Measurements from ENCODE around the gene UVRAG. TPM values are rescaled to one million over a fixed set of nuclear protein-coding genes. Genes with fewer than 3 reads are reported as not detected.

The UVRAG gene
- polyA plus RNA-seq, 1 donor (not counting 4 experiments of a cell fraction or from before 2014, with no cell fraction given) = 11.9 TPM

- Histone ChIP-seq H4K20me1 (ENCODE audit: control insufficient read depth, extremely low read depth, insufficient read depth, low read length) (no peaks in the 10 kb centered on the region), H3K4me3 (ENCODE audit: control insufficient read depth in 2 of 3, extremely low read depth in 1 of 3, insufficient read depth in 2 of 3, low read depth in 1 of 3, low read length in 3 of 3) (no peak overlapping the region), H3K27me3 (ENCODE audit: control insufficient read depth, extremely low read depth, insufficient read depth, low read length) (no peaks in the 10 kb centered on the region), H3K4me1 (ENCODE audit: control insufficient read depth, extremely low read depth, insufficient read depth, low read length) (no peaks in the 10 kb centered on the region), H3K79me2 (ENCODE audit: control insufficient read depth, insufficient read depth, low read length) (no peaks in the 10 kb centered on the region), H3K4me2 (ENCODE audit: control insufficient read depth, extremely low read depth, insufficient read depth, low read depth, low read length) (no peak overlapping the region), H3K27ac (ENCODE audit: control insufficient read depth, insufficient read depth, low read length) (no peak overlapping the region), H3K9ac (ENCODE audit: control insufficient read depth, extremely low read depth, insufficient read depth, low read length) (no peak overlapping the region), H3K36me3 (ENCODE audit: control insufficient read depth in 2 of 2, extremely low read depth in 1 of 2, insufficient read depth in 2 of 2, low read length in 2 of 2) (no peaks in the 10 kb centered on the region), H3K9me1 (ENCODE audit: control insufficient read depth, extremely low read depth, insufficient read depth, low read length) (no peaks in the 10 kb centered on the region), H3K9me3 (ENCODE audit: control insufficient read depth, low read depth, low read length) (no peaks in the 10 kb centered on the region), H2AFZ (ENCODE audit: control insufficient read depth, low read length) (no peak overlapping the region)
- TF ChIP-seq, protein P1, sequence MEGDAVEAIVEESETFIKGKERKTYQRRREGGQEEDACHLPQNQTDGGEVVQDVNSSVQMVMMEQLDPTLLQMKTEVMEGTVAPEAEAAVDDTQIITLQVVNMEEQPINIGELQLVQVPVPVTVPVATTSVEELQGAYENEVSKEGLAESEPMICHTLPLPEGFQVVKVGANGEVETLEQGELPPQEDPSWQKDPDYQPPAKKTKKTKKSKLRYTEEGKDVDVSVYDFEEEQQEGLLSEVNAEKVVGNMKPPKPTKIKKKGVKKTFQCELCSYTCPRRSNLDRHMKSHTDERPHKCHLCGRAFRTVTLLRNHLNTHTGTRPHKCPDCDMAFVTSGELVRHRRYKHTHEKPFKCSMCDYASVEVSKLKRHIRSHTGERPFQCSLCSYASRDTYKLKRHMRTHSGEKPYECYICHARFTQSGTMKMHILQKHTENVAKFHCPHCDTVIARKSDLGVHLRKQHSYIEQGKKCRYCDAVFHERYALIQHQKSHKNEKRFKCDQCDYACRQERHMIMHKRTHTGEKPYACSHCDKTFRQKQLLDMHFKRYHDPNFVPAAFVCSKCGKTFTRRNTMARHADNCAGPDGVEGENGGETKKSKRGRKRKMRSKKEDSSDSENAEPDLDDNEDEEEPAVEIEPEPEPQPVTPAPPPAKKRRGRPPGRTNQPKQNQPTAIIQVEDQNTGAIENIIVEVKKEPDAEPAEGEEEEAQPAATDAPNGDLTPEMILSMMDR (optimal IDR thresholded peaks at IDR 0.05 in 1 of 3, IDR thresholded peaks at IDR 0.05 in 1 of 3, conservative IDR thresholded peaks at IDR 0.05 in 1 of 3; ENCODE audit: extremely low read depth in 1 of 3, insufficient read depth in 2 of 3, low read length in 3 of 3) = no peak
- no peak for TF ChIP-seq EZH2 (IDR thresholded peaks at IDR 0.05; ENCODE audit: low read length)
- FAIRE-seq = no peak
- no peak for DNase-seq (ENCODE audit: low read depth, low spot score)
- dilution Hi-C loops (cut with MboI; ENCODE audit: extremely low pct_ligation_motif_present, low sequenced_read_pairs) = no loop called here
Measured at GRCh38 chr11:75783416-75784084, 31.5 kb upstream of the UVRAG start.

DNA sequence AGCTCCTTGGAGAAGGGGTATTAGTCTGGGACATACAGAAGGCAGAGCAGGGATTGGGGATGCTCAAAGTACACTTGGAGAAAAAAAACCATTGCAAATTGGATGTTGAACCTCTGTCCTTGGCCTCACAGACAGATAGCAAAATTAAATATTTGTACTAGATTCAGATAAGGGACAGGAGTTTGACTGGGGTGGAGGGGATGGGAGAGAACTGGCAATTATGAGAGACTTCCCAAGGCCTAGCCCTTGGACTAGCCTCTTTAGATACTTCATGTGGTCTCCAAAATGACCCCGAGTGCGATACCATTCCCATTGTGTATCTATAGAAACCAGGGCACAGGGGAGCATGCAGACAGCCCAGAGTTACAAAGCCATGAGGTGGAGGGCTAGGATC, 30.9 kb upstream of the UVRAG start:
- no peaks in the 10 kb centered on the region for H3K79me2 ChIP-seq (ENCODE audit: control insufficient read depth, insufficient read depth, low read length)
- dilution Hi-C loops (cut with MboI; ENCODE audit: extremely low pct_ligation_motif_present, low sequenced_read_pairs) = no loop called here
- no peaks in the 10 kb centered on the region for H4K20me1 ChIP-seq (ENCODE audit: control insufficient read depth, extremely low read depth, insufficient read depth, low read length)
- TF ChIP-seq, protein P1 (optimal IDR thresholded peaks at IDR 0.05 in 1 of 3, IDR thresholded peaks at IDR 0.05 in 1 of 3, conservative IDR thresholded peaks at IDR 0.05 in 1 of 3; ENCODE audit: extremely low read depth in 1 of 3, insufficient read depth in 2 of 3, low read length in 3 of 3) = no peak
- no peak for TF ChIP-seq EZH2 (IDR thresholded peaks at IDR 0.05; ENCODE audit: low read length)
- H3K36me3 ChIP-seq (ENCODE audit: control insufficient read depth in 2 of 2, extremely low read depth in 1 of 2, insufficient read depth in 2 of 2, low read length in 2 of 2) = no peaks in the 10 kb centered on the region
- H2AFZ ChIP-seq (ENCODE audit: control insufficient read depth, low read length) = no peak overlapping the region
- H3K4me1 ChIP-seq (ENCODE audit: control insufficient read depth, extremely low read depth, insufficient read depth, low read length) = no peaks in the 10 kb centered on the region
- no peak for FAIRE-seq
- no peak overlapping the region for H3K4me2 ChIP-seq (ENCODE audit: control insufficient read depth, extremely low read depth, insufficient read depth, low read depth, low read length)
- H3K9me1 ChIP-seq (ENCODE audit: control insufficient read depth, extremely low read depth, insufficient read depth, low read length) = no peaks in the 10 kb centered on the region
- H3K4me3 ChIP-seq (ENCODE audit: control insufficient read depth in 2 of 3, extremely low read depth in 1 of 3, insufficient read depth in 2 of 3, low read depth in 1 of 3, low read length in 3 of 3) = no peak overlapping the region
- H3K9me3 ChIP-seq (ENCODE audit: control insufficient read depth, low read depth, low read length) = no peaks in the 10 kb centered on the region
- no peak overlapping the region for H3K27ac ChIP-seq (ENCODE audit: control insufficient read depth, insufficient read depth, low read length)
- no peak overlapping the region for H3K9ac ChIP-seq (ENCODE audit: control insufficient read depth, extremely low read depth, insufficient read depth, low read length)
- no peak for DNase-seq (ENCODE audit: low read depth, low spot score)
- H3K27me3 ChIP-seq (ENCODE audit: control insufficient read depth, extremely low read depth, insufficient read depth, low read length) = no peaks in the 10 kb centered on the region
